ENCODE results near the gene TAF9.

DNA sequence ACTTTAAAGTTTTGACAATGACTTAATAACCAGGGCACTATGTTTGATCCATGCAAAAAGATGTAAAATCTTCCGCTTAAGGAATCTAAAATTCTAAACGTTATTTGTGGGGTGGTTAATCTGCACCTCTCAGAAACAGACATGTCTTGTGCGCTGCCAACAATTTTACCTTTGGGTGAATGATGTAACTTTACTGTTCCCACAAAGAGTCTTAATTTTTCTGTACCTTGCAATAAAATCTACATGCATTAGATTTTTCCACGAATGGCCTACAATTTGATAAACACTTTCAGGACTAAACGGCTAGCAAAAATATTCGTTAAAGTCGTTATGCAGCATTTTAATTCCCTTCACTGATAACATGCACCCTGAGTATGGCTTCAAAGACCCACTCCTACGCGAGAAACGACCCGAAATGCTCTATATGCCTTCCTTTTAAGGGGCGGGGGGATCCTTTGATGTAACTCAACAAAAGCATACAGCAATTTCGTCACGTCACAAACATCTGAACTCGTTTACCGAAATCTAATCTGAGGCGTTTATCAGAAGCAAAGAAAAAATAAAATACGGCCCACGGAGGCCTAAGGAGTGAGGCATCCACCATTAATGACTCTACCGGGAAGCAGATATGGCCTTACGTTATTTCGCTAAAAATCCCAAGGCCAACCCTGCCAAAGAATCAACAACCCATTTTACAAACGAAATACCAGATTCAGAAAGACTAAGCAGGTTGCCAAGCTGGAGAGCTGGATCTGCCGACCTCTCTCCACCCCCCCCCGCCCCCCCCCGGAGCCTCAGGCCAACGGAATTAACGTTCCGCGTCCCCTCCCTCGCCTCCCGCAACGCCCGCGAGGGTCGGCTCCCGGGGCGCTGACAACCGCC, 621 bp downstream of the TAF9 start:
- TF ChIP-seq, protein P1, sequence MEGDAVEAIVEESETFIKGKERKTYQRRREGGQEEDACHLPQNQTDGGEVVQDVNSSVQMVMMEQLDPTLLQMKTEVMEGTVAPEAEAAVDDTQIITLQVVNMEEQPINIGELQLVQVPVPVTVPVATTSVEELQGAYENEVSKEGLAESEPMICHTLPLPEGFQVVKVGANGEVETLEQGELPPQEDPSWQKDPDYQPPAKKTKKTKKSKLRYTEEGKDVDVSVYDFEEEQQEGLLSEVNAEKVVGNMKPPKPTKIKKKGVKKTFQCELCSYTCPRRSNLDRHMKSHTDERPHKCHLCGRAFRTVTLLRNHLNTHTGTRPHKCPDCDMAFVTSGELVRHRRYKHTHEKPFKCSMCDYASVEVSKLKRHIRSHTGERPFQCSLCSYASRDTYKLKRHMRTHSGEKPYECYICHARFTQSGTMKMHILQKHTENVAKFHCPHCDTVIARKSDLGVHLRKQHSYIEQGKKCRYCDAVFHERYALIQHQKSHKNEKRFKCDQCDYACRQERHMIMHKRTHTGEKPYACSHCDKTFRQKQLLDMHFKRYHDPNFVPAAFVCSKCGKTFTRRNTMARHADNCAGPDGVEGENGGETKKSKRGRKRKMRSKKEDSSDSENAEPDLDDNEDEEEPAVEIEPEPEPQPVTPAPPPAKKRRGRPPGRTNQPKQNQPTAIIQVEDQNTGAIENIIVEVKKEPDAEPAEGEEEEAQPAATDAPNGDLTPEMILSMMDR (IDR thresholded peaks at IDR 0.05): no peak
- TF ChIP-seq POLR2A (IDR thresholded peaks at IDR 0.05) (no peak), POLR2AphosphoS5 (IDR thresholded peaks at IDR 0.05; ENCODE audit: insufficient read depth in 1 of 2, low read depth in 1 of 2) (no peak)
